ENCODE results near the gene HMX1.

HMX1 gene

GRCh38 chr4:8871417-8872401 is at the start of gene HMX1:
Gene HMX1, minus strand, starts transcription at chr4:8871839. Its CDS starts 225 bp downstream, at chr4:8871614.
- DNase-seq: no peak

DNA sequence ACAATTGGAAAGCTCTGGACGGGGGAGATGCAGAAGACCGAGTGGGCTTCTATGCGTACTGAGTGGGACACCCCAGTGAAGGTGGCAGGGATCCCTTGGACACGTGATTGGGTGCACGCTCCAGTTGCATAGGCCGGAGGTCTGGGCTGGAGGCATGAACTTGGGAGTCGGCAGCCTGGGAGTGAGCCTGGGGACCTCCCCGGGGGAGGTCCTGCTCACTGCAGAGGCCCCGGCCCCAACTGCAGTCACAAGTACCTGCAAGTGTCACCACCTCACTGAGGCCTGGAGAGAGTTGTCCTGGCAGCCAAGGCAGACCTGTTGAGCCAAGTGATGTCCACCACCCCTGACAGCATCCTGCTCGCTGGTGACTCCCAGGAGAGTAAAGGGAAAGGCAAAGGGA is 49.3 kb upstream of the HMX1 start:
- DNase-seq: no peak

- DNase-seq: no peak
These were observed 48.8 kb upstream of the HMX1 start for GRCh38 chr4:8920289-8920965.

DNA sequence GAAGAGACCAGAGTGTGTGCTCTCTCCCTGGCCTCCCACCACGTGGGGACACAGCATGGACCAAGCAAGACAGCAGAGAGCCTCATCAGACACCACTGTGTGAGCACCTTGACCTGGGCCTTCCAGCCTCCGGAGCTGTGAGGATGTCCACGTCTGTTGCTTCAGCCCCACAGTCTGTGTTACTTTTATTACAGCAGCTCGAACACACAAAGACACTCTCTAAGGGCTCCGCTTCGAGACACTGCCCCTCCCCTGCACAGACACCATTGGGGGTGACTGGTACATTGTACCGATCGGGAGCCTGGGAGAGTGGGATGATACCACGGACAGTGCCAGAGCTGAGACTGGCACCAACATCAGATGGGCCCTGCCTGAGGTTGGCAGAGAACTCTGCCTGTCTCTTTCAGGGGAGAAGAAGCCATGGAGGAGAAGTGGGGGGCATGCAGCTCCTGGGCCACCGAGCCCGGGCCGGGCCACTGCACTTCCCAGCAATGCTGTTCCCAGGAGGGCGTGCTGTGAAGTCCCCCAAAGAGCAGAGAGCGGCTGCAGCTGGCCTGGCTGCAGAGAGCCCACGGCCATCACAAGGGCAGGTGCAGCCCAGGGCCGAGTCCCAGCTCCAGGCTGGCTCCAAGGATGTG is 48.1 kb upstream of the HMX1 start:
- DNase-seq: no peak

- DNase-seq: peak; percentile 4
These were observed 46.5 kb upstream of the HMX1 start for GRCh38 chr4:8917868-8918783.

DNA sequence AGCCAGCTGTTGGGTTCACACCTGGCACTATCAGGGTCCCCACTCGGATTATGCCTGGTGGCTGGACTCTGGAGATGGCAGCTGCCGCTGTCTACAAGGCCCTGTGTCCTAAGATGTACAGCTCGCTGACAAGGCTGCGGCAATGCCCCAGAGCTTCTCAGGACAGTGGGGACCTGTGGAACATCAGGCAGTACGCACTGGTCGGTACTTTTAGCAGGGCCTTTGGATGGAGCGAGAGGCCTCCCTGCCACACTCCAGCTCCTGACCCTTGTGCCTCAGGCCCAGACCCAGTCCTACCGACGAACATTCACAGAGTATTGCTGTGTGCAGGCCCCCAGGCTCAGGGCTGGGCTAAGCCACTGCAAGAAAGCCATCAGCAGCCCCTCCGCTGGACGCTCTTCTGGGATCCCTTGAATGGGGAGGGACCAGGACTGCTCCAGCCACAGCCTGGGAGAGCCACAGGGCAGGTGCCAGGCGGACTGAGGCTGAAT is 45.7 kb upstream of the HMX1 start:
- no peak for DNase-seq

DNA sequence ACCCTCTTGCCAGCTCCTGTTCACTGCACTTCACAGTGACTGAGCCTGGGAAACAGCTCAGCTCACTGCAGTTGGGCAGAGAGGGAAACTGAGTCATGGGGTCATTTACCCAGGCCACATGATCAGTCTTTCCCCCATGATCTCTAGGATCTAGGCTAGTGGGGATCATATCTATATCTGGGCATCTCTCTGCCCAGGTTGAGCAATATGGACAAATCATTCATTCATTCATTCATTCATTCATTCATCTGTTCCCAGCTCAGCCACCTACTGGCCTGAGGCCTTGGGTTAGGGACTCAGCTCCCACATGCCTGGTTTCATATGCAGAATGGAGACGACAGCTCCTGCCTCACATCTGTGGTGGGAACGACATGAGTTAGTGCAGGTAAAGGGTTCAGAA is 45.3 kb upstream of the HMX1 start:
- no peak for DNase-seq

GRCh38 chr4:8916351-8916885 is 44.8 kb upstream of the HMX1 start:
- no peak for DNase-seq

- DNase-seq: no peak
These were observed 43.9 kb upstream of the HMX1 start for GRCh38 chr4:8915201-8916200.

- no peak for DNase-seq
These were observed 43.0 kb upstream of the HMX1 start for GRCh38 chr4:8914461-8915171.

DNA sequence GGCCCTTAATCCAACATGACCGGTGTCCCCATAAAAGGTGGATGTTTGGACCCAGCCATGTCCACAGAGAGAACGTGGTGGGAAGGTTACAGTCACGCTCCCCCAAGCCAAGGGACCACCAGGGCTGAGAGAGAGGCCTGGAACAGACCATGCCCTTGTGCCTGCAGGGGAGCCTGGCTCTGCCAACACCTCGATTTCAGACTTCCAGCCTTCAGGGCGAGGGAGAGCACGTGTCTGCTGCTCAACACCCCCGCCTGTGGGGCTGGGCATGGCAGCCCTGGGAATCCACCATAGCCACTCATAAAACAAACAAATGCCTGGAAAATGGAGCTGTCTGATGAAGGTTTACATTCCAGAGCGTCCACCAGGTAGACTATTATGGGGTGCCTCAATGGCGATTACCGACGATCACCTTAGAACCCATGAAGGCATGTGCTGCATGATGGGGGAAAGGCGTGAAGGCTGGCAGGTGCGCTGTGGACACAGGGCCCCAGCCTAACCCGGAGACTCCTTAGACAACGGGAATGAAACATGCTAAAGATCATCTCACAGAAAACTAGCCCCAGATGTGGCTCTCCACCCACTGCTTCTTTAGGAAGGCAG is 42.3 kb upstream of the HMX1 start:
- no peak for DNase-seq

- no peak for DNase-seq
These were observed 41.6 kb upstream of the HMX1 start for GRCh38 chr4:8913121-8913857.

DNA sequence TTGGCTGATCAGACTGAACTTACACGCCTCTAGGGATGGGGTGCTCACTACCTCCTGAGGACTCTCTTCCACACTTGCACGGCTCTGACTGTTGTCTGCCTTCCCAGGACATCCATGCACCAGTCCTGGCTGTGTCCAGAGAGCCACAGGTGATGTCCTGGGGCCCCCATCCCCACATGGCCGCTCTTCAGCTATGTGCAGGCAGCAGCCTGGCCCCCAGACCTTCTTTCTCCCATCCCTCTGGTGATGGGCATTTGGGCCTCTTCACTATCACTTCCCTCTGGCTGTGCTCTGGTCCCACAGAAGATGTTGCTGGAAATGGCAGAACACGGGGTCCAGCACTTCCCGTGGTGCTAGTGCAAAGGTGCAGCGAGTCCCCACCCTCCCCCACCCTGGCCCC is 40.9 kb upstream of the HMX1 start:
- no peak for DNase-seq

- DNase-seq: no peak
These were observed 40.4 kb upstream of the HMX1 start for GRCh38 chr4:8912089-8912455.

GRCh38 chr4:8911316-8912088 is 39.9 kb upstream of the HMX1 start:
- DNase-seq: no peak

DNA sequence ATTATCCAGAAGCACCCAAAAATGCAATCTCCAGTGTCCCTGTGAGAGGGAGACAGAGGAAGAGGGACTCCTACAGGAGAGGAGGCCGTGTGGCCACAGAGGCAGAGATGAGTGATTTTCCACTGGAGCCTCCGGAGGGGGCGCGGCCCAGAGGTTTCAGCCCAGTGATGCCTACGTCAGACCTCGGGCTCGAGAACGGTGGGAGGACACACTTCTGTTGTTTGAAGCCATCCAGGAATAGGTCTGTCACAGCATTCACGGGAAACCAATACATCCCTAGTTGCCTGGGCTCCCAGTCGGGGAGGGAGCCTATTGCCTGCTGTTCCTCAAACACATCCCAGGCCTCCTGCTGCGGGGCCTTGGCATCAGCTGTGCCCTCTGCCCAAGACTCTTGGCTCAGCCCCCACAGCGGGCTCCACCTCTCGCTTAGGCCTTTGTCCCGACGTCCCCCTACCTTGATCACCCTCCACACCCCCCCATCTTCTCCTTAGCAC is 39.2 kb upstream of the HMX1 start:
- no peak for DNase-seq

DNA sequence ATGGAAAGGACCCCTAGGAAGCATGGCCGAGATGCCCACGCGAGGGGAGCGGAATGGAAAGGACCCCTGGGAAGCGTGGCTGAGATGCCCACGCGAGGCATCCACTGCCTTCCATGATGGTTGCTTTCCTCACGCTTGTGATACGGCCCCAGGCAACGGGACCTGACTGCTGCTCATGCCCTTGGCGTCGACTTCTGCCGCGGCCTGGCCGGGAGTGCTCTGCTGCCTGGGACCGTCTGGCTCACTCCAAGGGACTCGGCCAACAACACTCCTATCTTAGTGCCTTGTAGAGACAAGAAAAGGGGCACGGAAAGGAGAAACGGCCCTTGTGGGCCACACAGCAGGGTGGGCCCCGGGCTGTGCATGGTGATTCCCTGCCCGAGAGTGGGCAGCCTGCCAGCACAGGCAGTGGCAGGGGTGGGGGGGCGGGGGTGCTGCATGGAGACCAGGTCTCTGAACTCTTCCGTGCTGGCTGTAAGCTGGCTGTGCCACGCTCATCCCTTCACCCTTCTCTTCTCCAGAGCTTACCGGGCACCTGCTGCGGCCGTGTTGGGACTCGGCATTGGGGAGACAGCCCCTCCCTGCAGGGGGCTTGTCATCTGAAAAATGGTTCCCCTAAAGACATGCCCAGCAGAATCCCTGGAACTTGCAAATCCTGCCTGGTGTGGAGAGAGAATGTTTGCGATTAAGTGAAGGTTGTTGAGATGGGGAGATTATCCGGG is 38.6 kb upstream of the HMX1 start:
- no peak for DNase-seq

Measured in NCI-H146 (cell line).